Measurements from ENCODE around the gene MUC12.

MUC12 gene

DNA sequence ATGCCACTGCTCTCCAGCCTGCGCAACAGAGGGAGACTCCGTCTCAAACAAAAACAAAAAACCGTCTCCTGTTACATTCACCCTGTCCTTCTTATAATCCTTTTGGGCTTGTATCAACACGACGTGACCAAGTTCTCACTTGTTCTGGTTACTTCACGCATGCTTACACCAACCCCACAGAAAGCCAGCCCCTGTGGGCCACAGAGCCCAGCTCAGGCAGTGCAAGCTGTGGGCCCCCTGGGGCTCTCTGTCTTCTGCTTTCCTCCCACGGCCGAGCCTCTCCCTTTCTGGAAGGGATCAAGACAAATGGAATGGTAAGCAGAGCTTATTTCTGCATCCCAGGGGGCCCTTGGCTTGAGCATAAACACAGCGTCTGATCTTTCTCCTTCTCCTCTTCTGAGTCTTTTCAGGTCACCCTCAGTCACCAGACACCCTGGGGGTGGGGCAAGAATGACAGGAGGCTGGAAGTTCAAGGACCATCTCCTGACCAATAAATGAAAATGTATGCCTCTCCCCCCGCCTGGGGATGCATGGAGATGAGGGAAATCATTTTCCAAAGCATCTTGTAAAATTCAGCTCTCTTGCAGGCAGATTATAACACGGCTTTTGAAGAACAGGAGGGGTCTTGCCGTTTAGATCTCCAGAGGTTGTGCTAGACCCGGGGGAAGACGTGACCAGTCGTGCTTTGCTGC lies 96.9 kb downstream of the MUC12 start:
- peak; percentile 19 for DNase-seq

DNA sequence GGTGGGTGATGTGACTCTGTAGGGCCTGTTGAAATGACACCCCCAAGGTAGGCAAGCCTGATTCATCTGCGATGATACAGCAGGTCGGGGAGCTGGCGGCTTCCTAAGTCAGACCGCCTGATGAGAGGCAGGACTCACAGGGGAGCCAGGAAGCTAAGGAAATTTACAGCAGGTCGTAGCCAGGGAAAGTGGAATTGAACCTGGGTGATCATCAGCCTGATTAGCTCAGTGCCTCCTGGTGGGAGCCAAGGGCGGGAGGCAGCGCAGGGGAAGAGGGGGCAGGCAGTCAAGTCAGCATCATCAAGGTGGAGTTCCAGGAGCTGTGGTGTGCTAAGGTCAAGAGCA lies 97.4 kb downstream of the MUC12 start:
- no peak for DNase-seq

DNA sequence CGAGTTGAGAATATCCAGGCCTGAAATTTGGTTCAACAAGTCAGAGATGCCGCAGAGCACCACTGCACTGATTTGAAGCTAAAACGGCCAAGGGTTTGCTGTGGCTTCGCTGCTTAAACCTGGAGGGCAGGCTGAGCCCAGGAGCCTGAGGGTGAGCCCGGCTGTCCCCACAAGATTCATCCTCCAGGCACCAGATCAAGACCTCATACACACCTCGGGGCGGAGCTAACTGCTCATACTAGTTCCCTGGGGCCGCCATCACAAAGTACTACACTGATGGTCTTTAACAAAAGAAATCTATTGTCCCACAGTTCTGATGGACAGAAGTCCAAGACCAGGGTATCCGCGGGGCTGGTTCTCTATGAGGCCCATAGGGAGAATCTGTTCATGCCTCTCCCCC lies 99.0 kb downstream of the MUC12 start:
- DNase-seq = no peak
